VCaP (cell line): ENCODE results near the gene NFKB1.

Experiments used
- H3K27ac ChIP-seq: fragments of 450-650 bp; 2 replicates; pipeline ENCODE4 v1.5.1; 2017
- CTCF ChIP-seq: fragments of 450-650 bp; conservative IDR thresholded peaks from 2 replicates; pipeline ENCODE4 v1.5.1; 2017; ENCODE audit warnings: mild to moderate bottlenecking, moderate library complexity

The NFKB1 gene

GRCh38 chr4:102598762-102599374 lies 97.7 kb downstream of the NFKB1 start:
- no peak for TF ChIP-seq CTCF
- H3K27ac ChIP-seq = no peak overlapping the region

- TF ChIP-seq CTCF = no peak
- H3K27ac ChIP-seq = no peak overlapping the region
These were observed 98.3 kb downstream of the NFKB1 start for GRCh38 chr4:102599455-102599854.

- TF ChIP-seq CTCF = no peak
- H3K27ac ChIP-seq = no peak overlapping the region
These were observed 98.7 kb downstream of the NFKB1 start for GRCh38 chr4:102599886-102600285.

GRCh38 chr4:102600689-102601088 lies 99.5 kb downstream of the NFKB1 start:
- H3K27ac ChIP-seq = no peak overlapping the region; the same call in 1 of the 2 replicates
- no peak for TF ChIP-seq CTCF

GRCh38 chr4:102601586-102602227 lies 100.5 kb downstream of the NFKB1 start:
- peak overlapping the region; percentile 43; the same call in 1 of the 2 replicates for H3K27ac ChIP-seq

GRCh38 chr4:102604222-102604940 lies 103.2 kb downstream of the NFKB1 start:
- no peak overlapping the region for H3K27ac ChIP-seq
- no peak for TF ChIP-seq CTCF

More at GRCh38 chr4:102601586-102602227, 100.5 kb downstream of the NFKB1 start:
- TF ChIP-seq CTCF = no peak

- no peak overlapping the region for H3K27ac ChIP-seq
- no peak for TF ChIP-seq CTCF
These were observed 105.1 kb downstream of the NFKB1 start for GRCh38 chr4:102606261-102606660.
